Left lobe of liver (tissue), 2 donors: ENCODE data around the gene FHDC1. TPM values are rescaled to one million over a fixed set of nuclear protein-coding genes. Genes with fewer than 3 reads are reported as not detected.

Source experiments
- ATAC-seq: fragments of 200-7000 bp; cut with Tn5 transposase; one replicate; pipeline ENCODE4 v1.9.1; 2020; ENCODE audit warnings: mild to moderate bottlenecking, moderate library complexity
- DNase-seq: peaks from one replicate; pipeline ENCODE4 v3.0.0-alpha.2; 2020; ENCODE audit warnings: low spot score
- total RNA-seq: library from RNA; stranded (reverse); gene quantifications from one replicate; pipeline ENCODE4 v1.2.1, GENCODE V29; 2021
- donor health status: DM: no; HTN: no; CAD: no; lungs with moderate emphysema.
- donor health status: DM: no; HTN: yes; CAD: no.

The FHDC1 gene
- total RNA-seq, 1 donor from 2014 or later: 0.28 TPM

- DNase-seq (no peak), ATAC-seq (no peak)
These were observed 66.0 kb downstream of the FHDC1 start for GRCh38 chr4:153002110-153002509.

- DNase-seq (no peak), ATAC-seq (no peak)
These were observed 68.1 kb downstream of the FHDC1 start for GRCh38 chr4:153004081-153004850.

- DNase-seq (no peak), ATAC-seq (no peak)
These were observed 69.8 kb downstream of the FHDC1 start for GRCh38 chr4:153005899-153006381.

- no peak for ATAC-seq
These were observed 72.6 kb downstream of the FHDC1 start for GRCh38 chr4:153008578-153009199.

GRCh38 chr4:153010146-153010545, 74.0 kb downstream of the FHDC1 start:
- no peak for ATAC-seq
- no peak for DNase-seq

More at GRCh38 chr4:153008578-153009199, 72.6 kb downstream of the FHDC1 start:
- DNase-seq: no peak

- no peak for ATAC-seq
- DNase-seq: no peak
These were observed 77.3 kb downstream of the FHDC1 start for GRCh38 chr4:153013202-153013977.

- no peak for ATAC-seq
- no peak for DNase-seq
These were observed 78.3 kb downstream of the FHDC1 start for GRCh38 chr4:153014460-153014859.

- DNase-seq (no peak), ATAC-seq (no peak)
These were observed 80.5 kb downstream of the FHDC1 start for GRCh38 chr4:153016592-153016991.

- ATAC-seq (no peak), DNase-seq (no peak)
These were observed 81.9 kb downstream of the FHDC1 start for GRCh38 chr4:153018031-153018430.

GRCh38 chr4:153018684-153019083, 82.6 kb downstream of the FHDC1 start:
- no peak for ATAC-seq
- no peak for DNase-seq

- no peak for ATAC-seq
- no peak for DNase-seq
These were observed 83.8 kb downstream of the FHDC1 start for GRCh38 chr4:153019906-153020305.

GRCh38 chr4:153020457-153020856, 84.3 kb downstream of the FHDC1 start:
- no peak for DNase-seq
- ATAC-seq: no peak

GRCh38 chr4:153021276-153021675, 85.2 kb downstream of the FHDC1 start:
- DNase-seq (no peak), ATAC-seq (no peak)

- ATAC-seq (no peak), DNase-seq (no peak)
These were observed 86.2 kb downstream of the FHDC1 start for GRCh38 chr4:153022241-153022715.

GRCh38 chr4:153023139-153023538, 87.0 kb downstream of the FHDC1 start:
- ATAC-seq (no peak), DNase-seq (no peak)

GRCh38 chr4:153023692-153024394, 87.7 kb downstream of the FHDC1 start:
- ATAC-seq: no peak

GRCh38 chr4:153024466-153024865, 88.3 kb downstream of the FHDC1 start:
- DNase-seq (no peak), ATAC-seq (no peak)

More at GRCh38 chr4:153023692-153024394, 87.7 kb downstream of the FHDC1 start:
- no peak for DNase-seq

- ATAC-seq: no peak
- DNase-seq: no peak
These were observed 89.3 kb downstream of the FHDC1 start for GRCh38 chr4:153025406-153025805.

GRCh38 chr4:153026591-153027346, 90.6 kb downstream of the FHDC1 start:
- no peak for ATAC-seq
- DNase-seq: no peak

- DNase-seq (no peak), ATAC-seq (no peak)
These were observed 91.7 kb downstream of the FHDC1 start for GRCh38 chr4:153027866-153028265.
